Ishikawa (cell line): ENCODE results near the gene ASAP2.

ENCODE experiments used
- CEBPB ChIP-seq: IDR thresholded peaks from 2 replicates; pipeline ENCODE4 v1.6.1; 2012
- CREB1 ChIP-seq: IDR thresholded peaks from 2 replicates; pipeline ENCODE4 v1.6.1; 2012; ENCODE audit warnings: low read depth
- EGR1 ChIP-seq: IDR thresholded peaks from 2 replicates; pipeline ENCODE4 v1.6.1; 2012
- EP300 ChIP-seq: IDR thresholded peaks from 2 replicates; pipeline ENCODE4 v1.6.1; 2012; ENCODE audit warnings: borderline replicate concordance
- FOXM1 ChIP-seq: IDR thresholded peaks from 2 replicates; pipeline ENCODE4 v1.6.1; 2012; ENCODE audit warnings: low read depth, borderline replicate concordance
- MAX ChIP-seq: IDR thresholded peaks from 2 replicates; pipeline ENCODE4 v1.6.1; 2012
- RAD21 ChIP-seq: IDR thresholded peaks from 2 replicates; pipeline ENCODE4 v1.6.1; 2012; ENCODE audit warnings: low read depth
- TAF1 ChIP-seq: IDR thresholded peaks from 2 replicates; pipeline ENCODE4 v1.6.1; 2012; ENCODE audit warnings: low read depth, mild to moderate bottlenecking
- TCF12 ChIP-seq: IDR thresholded peaks from 2 replicates; pipeline ENCODE4 v1.6.1; 2012; ENCODE audit warnings: low read depth
- ZBTB7A ChIP-seq: IDR thresholded peaks from 2 replicates; pipeline ENCODE4 v1.6.1; 2012; ENCODE audit warnings: low read depth
- TF ChIP-seq, protein P1 (sequence below): IDR thresholded peaks from 2 replicates; pipeline ENCODE4 v1.6.1; 2012

DNA sequence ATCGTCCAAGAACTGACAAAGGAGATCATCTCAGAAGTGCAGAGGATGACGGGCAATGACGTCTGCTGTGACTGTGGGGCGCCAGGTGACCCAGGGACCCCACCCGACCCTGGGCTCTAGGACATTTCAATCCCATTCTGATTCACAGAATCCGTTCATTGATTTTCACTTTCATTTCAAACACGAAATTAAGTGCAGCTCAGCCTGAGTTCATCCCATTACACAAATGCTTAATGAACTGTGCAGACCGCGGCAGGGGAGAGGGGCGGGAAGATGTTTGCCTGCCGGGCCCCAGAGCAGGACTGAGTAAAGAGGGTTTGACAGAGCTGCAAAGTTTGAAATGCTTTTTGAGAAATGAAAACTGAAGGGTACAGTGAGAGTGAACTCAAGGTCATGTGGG, 149.6 kb downstream of the ASAP2 start:
- no peak for TF ChIP-seq TCF12
- no peak for TF ChIP-seq FOXM1
- TF ChIP-seq RAD21, result no peak
- no peak for TF ChIP-seq CEBPB
- TF ChIP-seq ZBTB7A, result no peak
- no peak for TF ChIP-seq EP300
- TF ChIP-seq, protein P1, sequence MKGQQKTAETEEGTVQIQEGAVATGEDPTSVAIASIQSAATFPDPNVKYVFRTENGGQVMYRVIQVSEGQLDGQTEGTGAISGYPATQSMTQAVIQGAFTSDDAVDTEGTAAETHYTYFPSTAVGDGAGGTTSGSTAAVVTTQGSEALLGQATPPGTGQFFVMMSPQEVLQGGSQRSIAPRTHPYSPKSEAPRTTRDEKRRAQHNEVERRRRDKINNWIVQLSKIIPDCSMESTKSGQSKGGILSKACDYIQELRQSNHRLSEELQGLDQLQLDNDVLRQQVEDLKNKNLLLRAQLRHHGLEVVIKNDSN, result no peak
- TF ChIP-seq MAX, result no peak
- TF ChIP-seq TAF1, result no peak
- TF ChIP-seq EGR1, result no peak
- TF ChIP-seq CREB1, result no peak
